Mammary epithelial cell (primary cell): Measurements from ENCODE around the gene ENKUR.

ENCODE experiments used
- CTCF ChIP-seq, 2 donors: IDR thresholded peaks in 1 of 2; conservative IDR thresholded peaks in 1 of 2; 2 replicates each; pipeline ENCODE4 v1.5.1; 2011 to 2012; ENCODE audit warnings: inconsistent platforms in 2 of 2, low read length in 2 of 2, mild to moderate bottlenecking in 2 of 2, control low read depth in 1 of 2, low read depth in 1 of 2; ENCODE audit not compliant: insufficient read depth in 1 of 2; ENCODE audit errors: extremely low read depth in 1 of 2
- EZH2 ChIP-seq: IDR thresholded peaks from 2 replicates; pipeline ENCODE4 v1.6.1; 2012; ENCODE audit warnings: low read length, inconsistent platforms, borderline replicate concordance

GRCh38 chr10:25014579-25014978, 1.4 kb downstream of the ENKUR start:
- no peak for TF ChIP-seq CTCF (conservative IDR thresholded peaks at IDR 0.05 in 1 of 2, IDR thresholded peaks at IDR 0.05 in 1 of 2; ENCODE audit: extremely low read depth in 1 of 2, insufficient read depth in 1 of 2, low read depth in 1 of 2, low read length in 2 of 2)
- no peak for TF ChIP-seq EZH2
